Caco-2 (cell line): ENCODE results near the gene RABGAP1L. TPM values are rescaled to one million over a fixed set of nuclear protein-coding genes. Genes with fewer than 3 reads are reported as not detected.

Source experiments
- BruUV-seq: library from RNA; stranded (reverse); fragments of 400-500 nt; replicated peaks from 2 replicates; lab custom pipeline; 2021; lab: Mats Ljungman, UMichigan
- CTCF ChIA-PET: fragments of 300-600 bp; sonication (Branson Sonifier 250); formaldehyde crosslinking; loops from one replicate; lab custom pipeline; 2022; ENCODE audit warnings: antibody characterized with exemption; lab: Charles Lee
- POLR2A ChIA-PET: fragments of 300-600 bp; sonication (Branson Sonifier 250); formaldehyde crosslinking; loops from one replicate; lab custom pipeline; 2022; ENCODE audit warnings: antibody characterized with exemption; lab: Charles Lee
- DNase-seq, 2 experiments: peaks; one replicate each; pipeline versions ENCODE4 v3.0.0 to v3.0.0-alpha.2; 2020 to 2022
- H3K27me3 ChIP-seq: replicated peaks from 2 replicates; pipeline ENCODE4 v1.6.0; 2011; ENCODE audit warnings: low read length; ENCODE audit not compliant: control insufficient read depth, insufficient read depth
- H3K36me3 ChIP-seq: 2 replicates; pipeline ENCODE4 v1.5.1; 2011; ENCODE audit warnings: low read length; ENCODE audit not compliant: control insufficient read depth, insufficient read depth
- H3K4me1 ChIP-seq: fragments of 250-450 bp; sonication (Bioruptor Pico); 2 replicates; pipeline ENCODE4 v1.5.1; 2020; ENCODE audit warnings: mild to moderate bottlenecking
- H3K4me3 ChIP-seq: 2 replicates; pipeline ENCODE4 v1.5.1; 2011; ENCODE audit warnings: low read depth, mild to moderate bottlenecking, control low read depth, low read length
- H3K9me3 ChIP-seq: fragments of 250-450 bp; sonication (Bioruptor Pico); 2 replicates; pipeline ENCODE4 v1.5.1; 2020; ENCODE audit warnings: mild to moderate bottlenecking, moderate library complexity
- H3K27ac Mint-ChIP-seq: one replicate; pipeline ENCODE4 v1.8.0; 2022; ENCODE audit warnings: mixed read lengths; ENCODE audit not compliant: unreplicated experiment
- H3K27me3 Mint-ChIP-seq: one replicate; pipeline ENCODE4 v1.8.0; 2022; ENCODE audit warnings: mixed read lengths; ENCODE audit not compliant: insufficient read depth, unreplicated experiment
- H3K36me3 Mint-ChIP-seq: one replicate; pipeline ENCODE4 v1.8.0; 2022; ENCODE audit warnings: mild to moderate bottlenecking, mixed read lengths; ENCODE audit not compliant: insufficient read depth, unreplicated experiment
- H3K4me1 Mint-ChIP-seq: one replicate; pipeline ENCODE4 v1.8.0; 2022; ENCODE audit warnings: low read depth, mixed read lengths; ENCODE audit not compliant: unreplicated experiment
- H3K4me3 Mint-ChIP-seq: one replicate; pipeline ENCODE4 v1.8.0; 2022; ENCODE audit warnings: mild to moderate bottlenecking, moderate library complexity, mixed read lengths; ENCODE audit not compliant: unreplicated experiment
- H3K9me3 Mint-ChIP-seq: one replicate; pipeline ENCODE4 v1.8.0; 2022; ENCODE audit warnings: mixed read lengths; ENCODE audit not compliant: unreplicated experiment
- CTCF ChIP-seq, 2 experiments: fragments of 200-600 bp in 1 of 2; IDR thresholded peaks; 1 replicate in 1 of 2; 2 replicates in 1 of 2; pipeline versions ENCODE4 v1.5.1 to v1.8.0; 2011 to 2022; ENCODE audit warnings: antibody characterized with exemption in 1 of 2, control low read depth in 1 of 2, inconsistent platforms in 1 of 2, low read depth in 1 of 2, low read length in 1 of 2, mild to moderate bottlenecking in 1 of 2, moderate library complexity in 1 of 2; ENCODE audit not compliant: insufficient read depth in 1 of 2, severe bottlenecking in 1 of 2, unreplicated experiment in 1 of 2
- intact Hi-C: fragments of 100-400 bp; cut with micrococcal nuclease; formaldehyde crosslinking; loops from one replicate; pipeline ENCODE4 v1.10.0; 2022; ENCODE audit not compliant: unreplicated experiment
- total RNA-seq: library from RNA; stranded (reverse); gene quantifications from 2 replicates; pipeline ENCODE4 v1.2.3, GENCODE V29; 2022

Gene RABGAP1L
- total RNA-seq, 1 experiment from 2014 or later, result 20.3 TPM

- intact Hi-C loops, result loop anchor here (10.0 kb wide), 1 partner anchor 585 kb away; no protein-coding TSS in a partner anchor
- Mint-ChIP-seq H3K27me3 (no peaks in the 10 kb centered on the region), H3K4me1 (peaks cover 22% of the 10 kb centered on the region), H3K27ac (peak overlapping the region; percentile 50), H3K9me3 (no peaks in the 10 kb centered on the region), H3K36me3 (no peaks in the 10 kb centered on the region), H3K4me3 (peak overlapping the region; percentile 87)
- H3K4me3 ChIP-seq, result peak overlapping the region; percentile 98
- POLR2A ChIA-PET, result no interaction called here
- TF ChIP-seq CTCF (IDR thresholded peaks at IDR 0.05; ENCODE audit: insufficient read depth in 1 of 2, low read depth in 1 of 2, low read length in 1 of 2, severe bottlenecking in 1 of 2, unreplicated experiment in 1 of 2), result no peak
- H3K4me1 ChIP-seq, result peaks cover 18% of the 10 kb centered on the region
- no peaks in the 10 kb centered on the region for H3K9me3 ChIP-seq
- CTCF ChIA-PET, result no interaction called here
- no TSS peak for BruUV-seq
- no peaks in the 10 kb centered on the region for H3K36me3 ChIP-seq
- peak; percentile 51 to 53 for DNase-seq
- no peaks in the 10 kb centered on the region for H3K27me3 ChIP-seq
These were observed 771 bp downstream of the RABGAP1L start for GRCh38 chr1:174160109-174160473.

- no peaks in the 10 kb centered on the region for H3K9me3 ChIP-seq
- peaks cover 18% of the 10 kb centered on the region for H3K4me1 ChIP-seq
- DNase-seq, result no peak
- BruUV-seq, result TSS peak; percentile 30
- H3K36me3 Mint-ChIP-seq, result no peaks in the 10 kb centered on the region
- H3K36me3 ChIP-seq, result no peaks in the 10 kb centered on the region
- H3K27ac Mint-ChIP-seq, result no peak overlapping the region
- no peak for TF ChIP-seq CTCF (IDR thresholded peaks at IDR 0.05; ENCODE audit: insufficient read depth in 1 of 2, low read depth in 1 of 2, low read length in 1 of 2, severe bottlenecking in 1 of 2, unreplicated experiment in 1 of 2)
- no peaks in the 10 kb centered on the region for H3K27me3 ChIP-seq
- H3K9me3 Mint-ChIP-seq, result no peaks in the 10 kb centered on the region
- peak overlapping the region; percentile 98 for H3K4me3 ChIP-seq
- ChIA-PET CTCF (no interaction called here), POLR2A (no interaction called here)
- peaks cover 23% of the 10 kb centered on the region for H3K4me1 Mint-ChIP-seq
- no peaks in the 10 kb centered on the region for H3K27me3 Mint-ChIP-seq
- H3K4me3 Mint-ChIP-seq, result peak overlapping the region; percentile 87
- intact Hi-C loops, result loop anchor here (10.0 kb wide), 1 partner anchor 584 kb away; no protein-coding TSS in a partner anchor
These were observed 1.3 kb downstream of the RABGAP1L start for GRCh38 chr1:174160603-174161002.

- Mint-ChIP-seq H3K4me3 (no peak overlapping the region), H3K27ac (no peak overlapping the region), H3K4me1 (peaks cover 23% of the 10 kb centered on the region), H3K36me3 (no peaks in the 10 kb centered on the region), H3K9me3 (no peaks in the 10 kb centered on the region), H3K27me3 (no peaks in the 10 kb centered on the region)
- ChIA-PET POLR2A (no interaction called here), CTCF (no interaction called here)
- Histone ChIP-seq H3K27me3 (no peaks in the 10 kb centered on the region), H3K9me3 (no peaks in the 10 kb centered on the region), H3K36me3 (no peaks in the 10 kb centered on the region), H3K4me3 (no peak overlapping the region), H3K4me1 (peaks cover 18% of the 10 kb centered on the region)
- DNase-seq, result no peak
- TF ChIP-seq CTCF (IDR thresholded peaks at IDR 0.05; ENCODE audit: insufficient read depth in 1 of 2, low read depth in 1 of 2, low read length in 1 of 2, severe bottlenecking in 1 of 2, unreplicated experiment in 1 of 2), result no peak
- BruUV-seq, result no TSS peak
- intact Hi-C loops, result loop anchor here (10.0 kb wide), 1 partner anchor 583 kb away; no protein-coding TSS in a partner anchor
These were observed 2.5 kb downstream of the RABGAP1L start for GRCh38 chr1:174161813-174162212.
